Stimulated activated CD8-positive, alpha-beta memory T cell treated with anti-CD3 and anti-CD28 coated beads, Interleukin-4, amount 100 ng/mL, for 24 hours (primary cell): ENCODE measurements around the gene HTRA1.
A peak's percentile ranks its signal among the peaks of the same experiment; 100 is the strongest.

Source experiments
- DNase-seq: peaks from one replicate; pipeline ENCODE4 v3.0.0-alpha.2; 2020; ENCODE audit warnings: low read depth

HTRA1 gene

DNA sequence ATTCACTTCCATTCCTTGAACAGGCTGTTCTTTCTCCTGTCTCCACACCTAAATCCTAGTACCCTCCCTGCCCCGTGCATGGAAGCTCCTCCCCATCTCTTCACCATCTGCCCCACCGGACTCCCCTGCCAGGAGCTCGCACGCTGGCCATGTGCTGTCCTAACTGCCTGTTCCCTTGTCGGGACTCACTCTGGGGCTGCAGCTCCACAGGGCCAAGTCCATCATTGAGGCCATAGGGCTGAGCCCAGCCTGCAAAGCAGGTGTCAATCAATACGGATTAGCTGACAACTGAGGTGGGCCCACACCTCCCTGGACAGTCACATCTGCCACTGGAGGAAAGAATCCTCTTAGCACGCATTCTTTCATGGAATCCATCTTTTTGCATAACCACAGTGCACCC, 57.8 kb downstream of the HTRA1 start:
- DNase-seq, result no peak

- DNase-seq, result no peak
Observed at GRCh38 chr10:122519873-122520272, 58.5 kb downstream of the HTRA1 start.

DNA sequence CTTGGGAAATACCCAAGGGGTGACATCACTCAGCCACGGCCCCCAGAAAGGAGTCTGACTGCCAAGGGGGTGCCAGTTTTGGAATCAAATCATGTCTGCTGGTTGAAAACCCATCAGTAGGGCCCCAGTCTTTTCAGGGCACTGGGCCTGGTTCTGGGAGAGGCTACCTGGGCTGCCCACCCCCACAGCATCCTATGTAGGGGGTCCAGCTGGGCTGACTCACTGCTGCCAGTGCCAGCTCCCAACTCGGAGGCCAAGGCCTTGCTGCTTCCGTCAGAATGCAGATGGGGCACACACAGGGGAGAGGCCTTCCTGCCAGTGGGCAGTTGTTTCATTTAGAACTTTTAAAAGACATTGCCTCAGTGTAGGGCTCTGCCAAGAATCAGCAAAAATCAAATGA, 59.7 kb downstream of the HTRA1 start:
- DNase-seq, result no peak

- no peak for DNase-seq
Observed at GRCh38 chr10:122524811-122525210, 63.5 kb downstream of the HTRA1 start.

DNA sequence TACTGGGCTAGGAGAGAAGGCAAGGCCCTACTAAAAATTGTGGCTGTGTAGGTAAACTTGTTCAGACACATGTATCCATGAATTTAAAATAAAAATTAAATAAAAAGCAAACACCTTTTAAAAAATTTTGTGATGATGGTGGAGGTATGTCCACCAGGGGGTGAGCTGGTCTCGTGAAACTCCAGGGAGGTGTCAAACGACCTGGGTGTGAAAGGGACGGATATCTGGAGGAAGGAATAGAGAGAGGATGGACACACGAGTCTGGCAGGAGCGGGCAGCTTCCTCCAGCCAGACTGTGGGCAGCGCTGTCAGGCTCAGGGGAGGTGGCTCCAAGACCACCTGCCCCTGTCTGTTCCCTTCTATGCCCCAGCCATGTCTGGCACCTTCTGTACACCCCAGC, 64.4 kb downstream of the HTRA1 start:
- DNase-seq, result no peak

DNA sequence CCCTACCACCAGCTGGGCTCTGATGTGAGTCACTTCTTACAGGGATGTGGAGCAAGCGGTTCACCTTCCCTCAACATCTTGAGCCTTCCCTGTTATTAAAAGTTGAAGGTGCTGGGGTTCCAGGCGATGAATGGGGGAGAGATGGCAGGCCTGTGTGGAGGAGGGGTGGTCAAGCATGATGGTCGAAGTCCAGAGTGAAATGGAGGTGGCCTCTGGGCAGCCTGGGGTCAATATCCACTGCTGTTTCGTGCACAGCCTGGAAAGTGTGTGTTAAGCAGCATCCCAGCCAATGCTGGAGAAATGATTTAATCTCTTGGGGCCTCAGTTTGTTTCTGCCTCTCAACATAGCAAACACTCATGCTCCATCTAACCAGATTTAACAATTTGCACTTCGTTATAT, 65.5 kb downstream of the HTRA1 start:
- no peak for DNase-seq

- no peak for DNase-seq
Observed at GRCh38 chr10:122530177-122530576, 68.8 kb downstream of the HTRA1 start.

DNA sequence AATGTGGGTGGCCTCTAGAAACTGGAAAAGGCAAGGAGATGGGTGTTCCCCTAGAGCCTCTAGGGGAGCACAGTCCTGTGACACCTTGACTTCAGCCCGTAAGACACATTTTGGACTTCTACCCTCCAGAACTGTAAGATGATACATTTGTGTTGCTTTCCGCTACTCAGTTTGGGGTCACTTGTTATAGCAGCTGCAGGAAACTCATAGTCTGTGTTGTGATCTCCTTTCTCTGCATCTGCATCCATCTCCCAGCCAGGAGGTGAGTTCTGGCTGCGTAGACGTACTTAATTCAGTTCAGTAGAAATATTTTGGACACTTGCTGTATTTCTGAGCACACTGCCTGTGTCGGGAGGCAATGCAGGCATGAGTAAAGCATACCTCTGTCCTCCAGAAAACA, 69.9 kb downstream of the HTRA1 start:
- DNase-seq, result no peak

DNA sequence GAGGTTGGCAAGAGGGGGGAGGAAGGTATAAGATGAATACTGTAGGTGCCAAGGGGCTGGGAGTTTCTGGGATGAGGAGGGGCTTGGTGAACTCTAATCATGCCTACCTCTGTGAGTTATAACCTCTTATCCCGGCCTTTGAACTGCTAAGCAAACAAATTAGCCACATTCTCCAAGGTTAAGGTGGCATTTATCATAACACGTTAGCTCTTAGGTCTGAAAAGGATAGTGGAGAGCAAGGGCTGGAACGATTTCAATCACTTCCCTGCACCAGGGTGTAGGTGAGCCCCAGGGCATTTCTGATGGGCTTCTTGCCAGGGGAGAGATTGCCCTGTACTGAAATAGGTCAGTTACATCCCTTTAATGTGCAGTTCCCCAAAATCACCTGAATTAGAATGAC, 70.6 kb downstream of the HTRA1 start:
- DNase-seq, result no peak

DNA sequence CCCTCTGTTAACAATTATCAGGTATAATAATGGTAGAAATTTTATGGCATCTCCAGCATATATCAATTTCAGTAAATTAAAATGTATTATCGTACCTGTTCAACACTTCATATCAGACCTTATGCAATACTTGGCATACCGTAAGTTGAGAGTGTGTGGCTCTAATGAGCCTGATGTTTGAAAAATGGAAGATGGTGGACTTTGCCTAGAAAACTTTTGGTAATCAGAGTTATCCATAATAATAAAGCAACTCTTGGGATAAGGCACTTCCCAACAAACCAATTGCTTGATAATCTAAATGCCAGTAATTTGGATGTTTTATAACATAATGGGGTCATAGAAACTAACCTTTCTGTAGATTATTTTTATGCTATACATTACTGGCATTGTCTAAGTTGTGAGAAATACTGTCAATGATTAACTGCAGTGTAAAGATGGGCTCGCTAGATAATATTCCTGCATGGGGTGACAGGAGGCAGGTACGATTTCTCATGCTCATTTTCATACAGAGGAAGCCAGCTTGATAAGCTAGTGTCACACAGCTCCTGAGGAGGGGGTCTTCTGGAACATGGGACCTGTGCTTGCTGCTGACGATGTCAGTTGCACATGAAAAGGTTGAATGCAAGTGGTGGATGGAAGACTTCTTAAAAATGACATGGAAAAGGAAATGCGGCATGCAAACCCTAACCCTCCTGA, 71.4 kb downstream of the HTRA1 start:
- DNase-seq, result no peak

- no peak for DNase-seq
Observed at GRCh38 chr10:122537545-122537944, 76.2 kb downstream of the HTRA1 start.

GRCh38 chr10:122541541-122542002, 80.2 kb downstream of the HTRA1 start:
- DNase-seq, result no peak

- no peak for DNase-seq
Observed at GRCh38 chr10:122543676-122544445, 82.5 kb downstream of the HTRA1 start.

GRCh38 chr10:122544493-122544892, 83.1 kb downstream of the HTRA1 start:
- no peak for DNase-seq

GRCh38 chr10:122546242-122546641, 84.9 kb downstream of the HTRA1 start:
- no peak for DNase-seq

- DNase-seq, result no peak
Observed at GRCh38 chr10:122548407-122549085, 87.2 kb downstream of the HTRA1 start.

DNA sequence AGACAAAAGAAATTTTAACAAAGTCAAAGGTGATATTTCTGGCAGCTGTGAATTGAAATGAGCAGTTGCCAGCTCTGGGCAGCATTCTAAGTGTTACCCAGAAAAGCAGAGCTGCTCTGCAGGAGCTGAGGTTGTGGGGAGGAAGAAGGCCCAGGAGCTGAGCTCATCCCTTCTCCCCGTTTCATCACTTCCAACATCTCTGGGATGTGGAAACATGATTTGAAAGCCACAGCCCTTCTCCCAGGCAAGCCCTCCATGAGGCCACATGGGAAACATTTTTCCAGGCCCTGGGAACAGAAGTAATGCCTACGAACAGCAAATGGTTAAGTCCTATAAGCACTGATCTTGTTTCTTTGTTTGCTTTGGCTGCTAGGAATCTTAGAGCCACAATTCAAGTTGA, 88.3 kb downstream of the HTRA1 start:
- no peak for DNase-seq

GRCh38 chr10:122550427-122550826, 89.1 kb downstream of the HTRA1 start:
- DNase-seq, result no peak

DNA sequence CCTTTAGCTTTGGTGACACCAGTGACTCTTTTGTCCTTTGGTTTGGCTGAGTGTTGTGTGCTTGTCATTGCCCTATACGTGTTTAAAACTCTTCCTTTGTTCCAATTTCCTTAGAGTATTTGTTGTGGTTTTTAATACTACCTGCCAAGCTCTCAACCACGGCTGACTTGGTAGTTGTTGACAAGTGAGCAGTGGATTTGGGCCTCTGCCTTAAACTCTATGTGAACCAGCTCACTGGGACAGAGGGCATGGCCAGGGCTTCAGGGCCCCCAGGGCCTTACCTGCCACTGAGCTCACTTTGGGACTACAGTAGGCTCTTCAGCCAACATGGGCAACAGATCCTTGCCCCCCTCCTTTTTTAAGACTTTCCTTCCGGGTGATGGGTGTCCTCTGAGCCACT, 89.6 kb downstream of the HTRA1 start:
- DNase-seq, result no peak

GRCh38 chr10:122551450-122551849, 90.1 kb downstream of the HTRA1 start:
- peak; percentile 13 for DNase-seq

- no peak for DNase-seq
Observed at GRCh38 chr10:122553341-122553740, 92.0 kb downstream of the HTRA1 start.

- DNase-seq, result no peak
Observed at GRCh38 chr10:122554131-122555036, 93.0 kb downstream of the HTRA1 start.
